ENCODE measurements around the gene CYTL1.

GRCh38 chr4:5018603-5019002 is 655 bp downstream of the CYTL1 start:
- TF ChIP-seq CTCF (IDR thresholded peaks at IDR 0.05; ENCODE audit: poor library complexity, severe bottlenecking) (no peak), RAD21 (conservative IDR thresholded peaks at IDR 0.05) (no peak), TAF1 (IDR thresholded peaks at IDR 0.05; ENCODE audit: low read depth) (no peak)
